HTR-8/SVneo (cell line): ENCODE results near the gene IPCEF1.

Source experiments
- DNase-seq: peaks from one replicate; pipeline ENCODE4 v3.0.0; 2011; ENCODE audit warnings: low spot score, mixed read lengths; ENCODE audit not compliant: insufficient read length
- FAIRE-seq: peaks from 2 replicates; lab custom pipeline; 2011; peaks lifted over from hg19 to GRCh38; lab: Jason Lieb, UNC

IPCEF1 gene

DNA sequence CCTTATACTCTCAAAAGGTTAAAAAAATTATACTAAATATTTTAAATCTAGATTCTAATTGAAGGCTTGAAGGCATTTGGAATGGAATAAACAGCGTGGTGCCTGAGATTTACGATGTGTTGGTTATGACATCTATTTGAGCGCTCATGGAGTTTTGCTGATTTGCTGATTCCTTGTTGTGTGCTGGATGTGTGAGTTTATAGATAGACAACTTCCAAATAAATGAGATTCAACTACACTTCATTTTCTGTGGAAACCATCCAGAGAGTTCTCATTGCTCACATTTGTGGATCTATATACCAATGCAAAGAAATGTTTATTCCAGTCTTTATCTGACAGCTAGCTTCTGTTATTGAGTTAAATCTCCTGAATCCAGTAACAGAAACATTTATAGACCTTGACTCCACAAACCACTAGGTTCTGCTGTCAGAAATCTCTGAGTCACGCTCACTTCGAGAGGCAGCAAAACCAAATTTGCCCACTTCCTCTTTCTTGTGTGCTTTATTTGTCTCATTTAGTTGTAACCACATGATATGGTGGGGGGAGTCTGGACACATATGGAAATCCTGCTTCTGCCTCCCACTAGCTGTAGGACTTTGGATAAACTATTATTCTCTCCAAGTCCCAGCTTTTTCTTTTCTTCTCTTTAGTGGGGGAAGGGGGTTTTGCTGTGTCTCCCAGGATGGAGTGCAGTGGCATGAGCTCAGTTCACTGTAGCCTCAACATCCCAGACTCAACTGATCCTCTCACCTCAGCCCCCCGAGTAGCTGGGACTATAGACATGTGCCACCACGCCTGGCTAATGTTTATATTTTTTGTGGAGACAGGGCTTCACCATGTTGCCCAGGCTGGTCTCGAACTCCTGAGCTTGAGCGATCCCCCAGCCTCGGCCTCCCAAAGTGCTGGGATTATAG is 54.5 kb downstream of the IPCEF1 start:
- FAIRE-seq (no peak), DNase-seq (no peak)

GRCh38 chr6:154301086-154301625 is 55.4 kb downstream of the IPCEF1 start:
- FAIRE-seq, result no peak
- no peak for DNase-seq

GRCh38 chr6:154298297-154298696 is 58.3 kb downstream of the IPCEF1 start:
- no peak for FAIRE-seq

DNA sequence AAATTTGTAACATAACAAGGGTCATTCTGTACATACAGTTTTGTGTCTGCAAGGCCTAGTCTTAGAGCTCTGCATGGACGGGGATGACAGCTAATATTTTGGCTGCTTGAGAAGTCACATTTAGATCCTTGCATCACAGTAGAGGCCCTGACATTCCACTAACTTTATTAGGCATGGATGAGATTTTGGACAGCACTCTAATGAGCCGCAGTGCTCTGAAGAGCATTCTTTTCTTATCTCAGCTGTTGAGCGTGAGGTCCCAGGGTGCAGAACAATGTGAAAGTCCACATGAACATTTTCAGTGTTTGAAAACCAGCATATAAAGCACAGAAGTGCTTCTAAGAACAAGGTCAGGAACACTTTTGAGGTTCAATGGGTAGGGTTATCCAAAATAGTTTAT is 58.9 kb downstream of the IPCEF1 start:
- no peak for DNase-seq
- FAIRE-seq, result no peak

More at GRCh38 chr6:154298297-154298696, 58.3 kb downstream of the IPCEF1 start:
- no peak for DNase-seq

DNA sequence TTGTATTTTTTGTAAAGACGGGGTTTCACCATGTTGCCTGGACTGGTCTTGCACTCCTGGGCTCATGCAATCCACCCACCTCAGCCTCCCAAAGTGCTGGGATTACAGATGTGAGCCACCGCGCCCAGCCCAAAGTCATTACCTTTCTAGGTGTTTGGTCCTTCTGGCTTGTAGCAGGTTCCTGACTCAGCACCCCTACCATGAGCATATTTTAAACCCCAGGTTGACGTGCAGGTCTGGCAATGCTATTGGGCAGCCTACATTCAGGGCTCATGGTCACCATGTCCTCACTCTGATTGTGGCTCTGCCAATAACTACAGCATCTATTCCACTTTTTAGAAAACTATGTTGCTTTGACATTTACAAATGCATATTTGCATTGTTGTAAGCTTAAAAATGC is 59.4 kb downstream of the IPCEF1 start:
- DNase-seq (no peak), FAIRE-seq (no peak)

GRCh38 chr6:154295733-154296132 is 60.9 kb downstream of the IPCEF1 start:
- FAIRE-seq (no peak), DNase-seq (no peak)

- FAIRE-seq (no peak), DNase-seq (peak; percentile 52)
Measured at GRCh38 chr6:154292855-154293519, 63.6 kb downstream of the IPCEF1 start.

- DNase-seq (no peak), FAIRE-seq (no peak)
Measured at GRCh38 chr6:154292066-154292465, 64.5 kb downstream of the IPCEF1 start.

DNA sequence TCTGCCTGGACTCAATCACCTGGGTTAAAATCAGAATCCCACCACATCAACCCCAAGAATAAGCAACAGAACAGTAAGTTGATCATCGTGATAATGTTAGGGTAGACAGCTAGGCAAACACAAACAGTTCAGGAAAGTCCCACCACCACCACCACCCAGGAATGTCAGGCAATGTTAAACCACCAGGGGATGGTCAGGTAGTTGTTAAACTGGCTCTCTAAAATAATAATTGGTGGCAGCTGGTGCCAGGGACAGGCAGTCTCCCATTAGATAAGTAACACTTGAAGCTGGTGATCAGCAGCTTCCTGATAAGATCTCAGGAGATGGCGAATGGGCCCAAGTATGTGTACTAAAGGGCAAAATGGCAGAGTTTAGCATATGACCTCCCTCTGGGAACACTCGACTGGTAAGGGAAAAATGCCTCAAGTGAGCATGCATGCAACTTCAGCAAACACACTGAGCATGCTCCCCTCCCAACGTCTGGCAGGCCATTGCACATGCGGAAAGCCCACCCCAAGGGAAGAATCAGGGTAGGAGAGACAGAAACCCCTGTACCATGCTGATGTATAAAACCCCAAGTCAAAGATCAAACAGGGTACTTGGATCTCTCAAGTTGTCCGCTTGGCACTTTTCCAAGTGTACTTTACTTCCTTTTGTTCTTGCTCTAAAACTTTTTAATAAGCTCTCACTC is 66.6 kb downstream of the IPCEF1 start:
- FAIRE-seq (no peak), DNase-seq (no peak)

DNA sequence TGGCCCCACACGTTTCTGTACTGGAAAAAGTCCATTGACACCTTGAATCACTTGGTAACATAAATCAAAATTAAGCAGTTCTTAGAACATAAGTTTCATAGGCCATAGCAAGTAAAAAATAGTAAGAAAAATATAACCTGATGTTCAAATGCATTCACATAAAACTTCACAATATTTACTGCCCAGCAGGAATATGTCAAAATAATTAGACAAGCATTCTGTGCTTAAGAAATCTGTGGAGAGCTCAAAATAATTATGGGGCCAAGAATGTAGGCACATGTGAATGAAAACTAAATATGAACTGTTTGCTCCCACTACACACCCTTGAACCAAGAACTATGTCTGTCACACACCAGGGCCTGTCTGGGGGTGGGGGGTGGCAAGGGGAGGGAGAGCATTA is 70.8 kb downstream of the IPCEF1 start:
- FAIRE-seq (no peak), DNase-seq (no peak)

DNA sequence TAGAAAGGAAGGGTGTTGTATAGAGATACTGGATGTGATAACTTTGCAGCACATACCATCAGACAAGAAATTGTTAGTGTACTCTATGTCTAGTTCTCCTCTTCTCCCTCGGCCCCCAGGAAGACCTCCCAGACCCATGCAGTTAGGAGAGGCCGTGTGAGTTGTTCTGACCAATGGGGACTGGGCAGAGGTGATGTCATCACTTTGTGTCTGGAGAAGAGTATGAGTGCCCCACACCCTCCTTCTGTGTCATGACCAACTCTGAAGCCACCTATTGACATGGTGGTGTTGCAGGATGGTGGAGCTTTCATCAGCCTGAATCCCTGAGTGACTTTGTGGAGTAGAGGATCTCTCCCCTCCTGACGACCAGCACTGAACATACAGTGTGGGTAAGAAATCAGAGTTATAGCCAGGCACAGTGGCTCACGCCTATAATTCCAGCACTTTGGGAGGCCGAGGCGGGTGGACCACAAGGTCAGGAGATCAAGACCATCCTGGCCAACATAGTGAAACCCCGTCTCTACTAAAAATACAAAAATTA is 72.2 kb downstream of the IPCEF1 start:
- DNase-seq (no peak), FAIRE-seq (no peak)

DNA sequence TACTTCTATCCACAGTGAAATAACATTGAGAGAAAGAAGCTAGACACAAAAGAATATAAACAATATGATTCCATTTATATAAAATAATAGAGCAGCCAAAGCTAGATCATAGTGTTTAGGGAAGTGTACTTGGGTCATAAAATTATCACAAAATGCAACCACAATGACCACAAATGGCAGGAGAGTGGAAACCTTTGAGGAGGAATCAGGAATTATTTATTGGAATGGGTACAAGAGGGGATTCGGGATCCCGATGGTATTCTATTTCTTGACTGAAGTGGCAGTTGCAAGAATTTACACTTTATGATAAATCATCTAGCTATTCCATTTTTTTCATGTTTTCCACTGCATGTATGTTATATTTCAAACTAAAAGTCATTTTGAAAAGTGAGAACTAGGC is 76.1 kb downstream of the IPCEF1 start:
- no peak for FAIRE-seq
- no peak for DNase-seq

- FAIRE-seq (no peak), DNase-seq (no peak)
Measured at GRCh38 chr6:154277629-154278017, 79.0 kb downstream of the IPCEF1 start.

- DNase-seq (peak; percentile 32), FAIRE-seq (no peak)
Measured at GRCh38 chr6:154276810-154277628, 79.6 kb downstream of the IPCEF1 start.

- FAIRE-seq (no peak), DNase-seq (no peak)
Measured at GRCh38 chr6:154274168-154274567, 82.4 kb downstream of the IPCEF1 start.

- DNase-seq (no peak), FAIRE-seq (no peak)
Measured at GRCh38 chr6:154268486-154268885, 88.1 kb downstream of the IPCEF1 start.

GRCh38 chr6:154267508-154268106 is 89.0 kb downstream of the IPCEF1 start:
- DNase-seq, result no peak
- no peak for FAIRE-seq

GRCh38 chr6:154266560-154267099 is 90.0 kb downstream of the IPCEF1 start:
- DNase-seq (no peak), FAIRE-seq (no peak)
